IMR-90 (cell line): ENCODE results near the gene PSMD9. TPM values are rescaled to one million over a fixed set of nuclear protein-coding genes. Genes with fewer than 3 reads are reported as not detected.

Source experiments
- ATAC-seq: fragments of 200-7000 bp; cut with Tn5 transposase; 2 replicates; pipeline ENCODE4 v1.9.1; 2020; ENCODE audit warnings: low read depth, mild to moderate bottlenecking, moderate library complexity
- BruUV-seq: library from RNA; stranded (reverse); fragments of 400-500 nt; replicated peaks from 2 replicates; lab custom pipeline; 2021; lab: Mats Ljungman, UMichigan
- CTCF ChIA-PET: fragments of 300-600 bp; formaldehyde crosslinking; extraction: SDS; loops from one replicate; lab custom pipeline; 2021; ENCODE audit warnings: antibody characterized with exemption; lab: Yijun Ruan, JAX
- POLR2A ChIA-PET: fragments of 300-600 bp; sonication (Branson Sonifier 250); formaldehyde crosslinking; loops from one replicate; lab custom pipeline; 2022; ENCODE audit warnings: antibody characterized with exemption; ENCODE audit not compliant: unreplicated experiment; lab: Charles Lee
- DNase-seq: peaks from one replicate; pipeline ENCODE4 v3.0.0; 2013
- H2AFZ ChIP-seq: replicated peaks from 2 replicates; pipeline ENCODE3; 2013; ENCODE audit warnings: low read length, mild to moderate bottlenecking; ENCODE audit not compliant: poor library complexity
- H2AK5ac ChIP-seq: 2 replicates; pipeline ENCODE4 v1.6.1; 2013; ENCODE audit warnings: low read depth, low read length, inconsistent platforms
- H2AK9ac ChIP-seq: replicated peaks from 2 replicates; pipeline ENCODE3; 2013; ENCODE audit warnings: mild to moderate bottlenecking, low read depth, low read length, moderate library complexity; ENCODE audit not compliant: poor library complexity
- H2BK120ac ChIP-seq: 2 replicates; pipeline ENCODE4 v1.6.1; 2013; ENCODE audit warnings: low read depth, low read length, inconsistent platforms
- H2BK15ac ChIP-seq: 3 replicates; pipeline ENCODE4 v1.6.1; 2013; ENCODE audit warnings: low read depth, low read length, inconsistent platforms
- H2BK20ac ChIP-seq: 2 replicates; pipeline ENCODE4 v1.6.1; 2013; ENCODE audit warnings: low read depth, mild to moderate bottlenecking, inconsistent platforms, low read length, moderate library complexity
- H2BK5ac ChIP-seq: 2 replicates; pipeline ENCODE4 v1.6.1; 2013; ENCODE audit warnings: mild to moderate bottlenecking, low read depth, low read length, inconsistent platforms; ENCODE audit not compliant: poor library complexity, severe bottlenecking
- H3K14ac ChIP-seq: replicated peaks from 2 replicates; pipeline ENCODE4 v1.6.1; 2013; ENCODE audit warnings: low read depth, low read length, inconsistent platforms
- H3K18ac ChIP-seq: 2 replicates; pipeline ENCODE4 v1.6.1; 2013; ENCODE audit warnings: low read depth, low read length, control low read depth
- H3K23ac ChIP-seq: 2 replicates; pipeline ENCODE4 v1.6.1; 2013; ENCODE audit warnings: low read depth, low read length, inconsistent platforms
- H3K27ac ChIP-seq: 2 replicates; pipeline ENCODE4 v1.5.1; 2013; ENCODE audit warnings: mild to moderate bottlenecking, control low read depth, low read length; ENCODE audit not compliant: insufficient read depth
- H3K27me3 ChIP-seq: 2 replicates; pipeline ENCODE4 v1.6.1; 2013; ENCODE audit warnings: low read length; ENCODE audit not compliant: control insufficient read depth, insufficient read depth
- H3K36me3 ChIP-seq: 2 replicates; pipeline ENCODE4 v1.6.1; 2013; ENCODE audit warnings: low read length, mixed read lengths; ENCODE audit not compliant: control insufficient read depth, insufficient read depth
- H3K4ac ChIP-seq: 2 replicates; pipeline ENCODE4 v1.6.1; 2013; ENCODE audit warnings: low read depth, low read length, inconsistent platforms
- H3K4me1 ChIP-seq: 2 replicates; pipeline ENCODE4 v1.6.1; 2013; ENCODE audit warnings: low read length, mixed read lengths; ENCODE audit not compliant: control insufficient read depth, insufficient read depth
- H3K4me2 ChIP-seq: 2 replicates; pipeline ENCODE4 v1.6.1; 2013; ENCODE audit warnings: low read depth, mild to moderate bottlenecking, control low read depth, low read length, moderate library complexity
- H3K4me3 ChIP-seq: 2 replicates; pipeline ENCODE4 v1.5.1; 2013; ENCODE audit warnings: low read depth, mild to moderate bottlenecking, control low read depth, low read length, moderate library complexity; ENCODE audit not compliant: insufficient read depth
- H3K56ac ChIP-seq: 2 replicates; pipeline ENCODE4 v1.6.1; 2013; ENCODE audit warnings: low read length, inconsistent platforms; ENCODE audit not compliant: insufficient read depth; ENCODE audit errors: extremely low read depth
- H3K79me1 ChIP-seq, 2 experiments: 2 replicates each; pipeline ENCODE4 v1.6.1; 2013; ENCODE audit warnings: low read length in 2 of 2, inconsistent platforms in 1 of 2, low read depth in 1 of 2
- H3K9ac ChIP-seq: 2 replicates; pipeline ENCODE4 v1.6.1; 2013; ENCODE audit warnings: low read depth, low read length, control low read depth
- H3K9me1 ChIP-seq: 2 replicates; pipeline ENCODE4 v1.6.1; 2013; ENCODE audit warnings: low read length, inconsistent platforms; ENCODE audit not compliant: insufficient read depth
- H3K9me3 ChIP-seq: 2 replicates; pipeline ENCODE4 v1.6.1; 2013; ENCODE audit warnings: low read length; ENCODE audit not compliant: control insufficient read depth, insufficient read depth
- H4K20me1 ChIP-seq: 2 replicates; pipeline ENCODE4 v1.6.1; 2013; ENCODE audit warnings: low read length, inconsistent platforms; ENCODE audit not compliant: insufficient read depth
- H4K5ac ChIP-seq: 2 replicates; pipeline ENCODE4 v1.6.1; 2013; ENCODE audit warnings: mild to moderate bottlenecking, low read depth, low read length, control low read depth
- H4K8ac ChIP-seq, 2 experiments: 2 replicates each; pipeline ENCODE4 v1.6.1; 2013; ENCODE audit warnings: low read depth in 2 of 2, low read length in 2 of 2, control low read depth in 1 of 2, inconsistent platforms in 1 of 2
- H4K91ac ChIP-seq: 2 replicates; pipeline ENCODE4 v1.6.1; 2013; ENCODE audit warnings: low read depth, low read length, inconsistent platforms; ENCODE audit not compliant: insufficient read depth
- FOS ChIP-seq: fragments of 150-350 bp; IDR thresholded peaks from 2 replicates; pipeline ENCODE4 v1.6.1; 2016; ENCODE audit warnings: low read depth, low read length
- SMC3 ChIP-seq: fragments of 150-350 bp; IDR thresholded peaks from 2 replicates; pipeline ENCODE4 v1.6.1; 2016; ENCODE audit warnings: low read depth, mild to moderate bottlenecking, antibody characterized with exemption, low read length, moderate library complexity
- WGBS, 2 experiments: methylation state at CpG; one replicate each; pipeline versions ENCODE4 v1.1.5 to v1.1.7; 2013; ENCODE audit warnings: missing lambda C conversion rate in 2 of 2; ENCODE audit not compliant: insufficient read length in 1 of 2; ENCODE audit errors: extremely low coverage in 2 of 2; 5-methylcytosine and 5-hydroxymethylcytosine counted together
- dilution Hi-C: fragments of 300-500 bp; cut with HindIII; formaldehyde crosslinking; loops from one replicate; pipeline ENCODE4 v1.14.3; 2018; ENCODE audit warnings: low sequenced_read_pairs; ENCODE audit not compliant: unreplicated experiment
- in situ Hi-C: fragments of 300-500 bp; cut with MboI; formaldehyde crosslinking; loops from 3 replicates; pipeline ENCODE4 v1.14.3; 2019; ENCODE audit warnings: low sequenced_read_pairs, inconsistent platforms, mixed read lengths
- intact Hi-C: fragments of 100-400 bp; cut with micrococcal nuclease; formaldehyde crosslinking; loops from 2 replicates; pipeline ENCODE4 v1.10.0; 2022
- polyA plus RNA-seq, 3 experiments: library from polyadenylated mRNA; depleted of rRNA; stranded (reverse); fragments of >200 nt; gene quantifications; 2 replicates each; pipeline ENCODE4 v1.2.3, GENCODE V29; 2012; ENCODE audit warnings: low replicate concordance in 1 of 3
- total RNA-seq: library from RNA; depleted of rRNA; stranded (reverse); fragments of >200 nt; gene quantifications from 2 replicates; pipeline ENCODE4 v1.2.3, GENCODE V29; 2012
- TF ChIP-seq, protein P1 (sequence below): fragments of 150-350 bp; IDR thresholded peaks from 2 replicates; pipeline ENCODE4 v1.6.1; 2016; ENCODE audit warnings: low read depth, mild to moderate bottlenecking, low read length, moderate library complexity, borderline replicate concordance
- TF ChIP-seq, protein P2 (sequence below): conservative IDR thresholded peaks from 2 replicates; pipeline ENCODE4 v1.5.1; 2012; ENCODE audit warnings: mild to moderate bottlenecking, low read depth, low read length, improper control_type of control experiment

The PSMD9 gene
- total and polyA plus RNA-seq, 2 of the 4 experiments (the other 2 are of a cell fraction), result 135 to 142 TPM

DNA sequence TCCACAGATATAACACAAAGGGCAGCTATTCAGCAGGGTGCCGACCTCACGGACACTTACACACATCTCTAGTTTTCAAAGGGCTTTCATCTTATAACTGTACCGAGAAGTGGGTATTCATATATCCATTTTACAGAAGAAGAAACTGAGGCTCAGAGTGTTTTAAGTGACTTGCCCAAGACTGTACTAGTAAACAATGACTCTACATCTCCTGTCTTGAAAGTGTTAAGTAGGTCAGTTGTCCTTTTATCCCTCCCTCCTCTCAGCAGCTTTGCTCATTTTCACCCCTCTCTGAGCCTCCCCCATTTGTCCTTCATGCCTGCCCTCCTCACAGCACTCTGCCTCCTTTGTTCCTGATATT is 43.6 kb downstream of the PSMD9 start:
- no peak overlapping the region for H3K4me2 ChIP-seq
- H2AK9ac ChIP-seq, result no peak overlapping the region
- peaks cover 11% of the 10 kb centered on the region; the same call in 1 of the 2 replicates for H3K9me1 ChIP-seq
- ChIA-PET CTCF (no interaction called here), POLR2A (no interaction called here)
- H3K14ac ChIP-seq, result no peak overlapping the region
- no peak for DNase-seq
- in situ Hi-C loops (no loop called here), dilution Hi-C loops (no loop called here), intact Hi-C loops (no loop called here)
- ATAC-seq, result no peak
- no TSS peak for BruUV-seq
- H3K23ac ChIP-seq, result no peak overlapping the region
- 0 out of 4 replicates have a peak overlapping the region, but pooled peaks of 1 of the 2 experiments have one; percentile 15 for H4K8ac ChIP-seq
- H3K56ac ChIP-seq, result no peak overlapping the region
- no CpG with 5 or more reads among the region's 3 CpGs for WGBS, 2 experiments
- peaks cover 6% of the 10 kb centered on the region; the same call in 1 of the 2 replicates for H3K4me1 ChIP-seq
- no peak overlapping the region for H3K18ac ChIP-seq
- no peak overlapping the region for H3K27ac ChIP-seq
- no peak overlapping the region for H2AFZ ChIP-seq
- TF ChIP-seq FOS (no peak), SMC3 (no peak)
- TF ChIP-seq, protein P1, sequence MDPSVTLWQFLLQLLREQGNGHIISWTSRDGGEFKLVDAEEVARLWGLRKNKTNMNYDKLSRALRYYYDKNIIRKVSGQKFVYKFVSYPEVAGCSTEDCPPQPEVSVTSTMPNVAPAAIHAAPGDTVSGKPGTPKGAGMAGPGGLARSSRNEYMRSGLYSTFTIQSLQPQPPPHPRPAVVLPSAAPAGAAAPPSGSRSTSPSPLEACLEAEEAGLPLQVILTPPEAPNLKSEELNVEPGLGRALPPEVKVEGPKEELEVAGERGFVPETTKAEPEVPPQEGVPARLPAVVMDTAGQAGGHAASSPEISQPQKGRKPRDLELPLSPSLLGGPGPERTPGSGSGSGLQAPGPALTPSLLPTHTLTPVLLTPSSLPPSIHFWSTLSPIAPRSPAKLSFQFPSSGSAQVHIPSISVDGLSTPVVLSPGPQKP, result no peak
- TF ChIP-seq, protein P2, sequence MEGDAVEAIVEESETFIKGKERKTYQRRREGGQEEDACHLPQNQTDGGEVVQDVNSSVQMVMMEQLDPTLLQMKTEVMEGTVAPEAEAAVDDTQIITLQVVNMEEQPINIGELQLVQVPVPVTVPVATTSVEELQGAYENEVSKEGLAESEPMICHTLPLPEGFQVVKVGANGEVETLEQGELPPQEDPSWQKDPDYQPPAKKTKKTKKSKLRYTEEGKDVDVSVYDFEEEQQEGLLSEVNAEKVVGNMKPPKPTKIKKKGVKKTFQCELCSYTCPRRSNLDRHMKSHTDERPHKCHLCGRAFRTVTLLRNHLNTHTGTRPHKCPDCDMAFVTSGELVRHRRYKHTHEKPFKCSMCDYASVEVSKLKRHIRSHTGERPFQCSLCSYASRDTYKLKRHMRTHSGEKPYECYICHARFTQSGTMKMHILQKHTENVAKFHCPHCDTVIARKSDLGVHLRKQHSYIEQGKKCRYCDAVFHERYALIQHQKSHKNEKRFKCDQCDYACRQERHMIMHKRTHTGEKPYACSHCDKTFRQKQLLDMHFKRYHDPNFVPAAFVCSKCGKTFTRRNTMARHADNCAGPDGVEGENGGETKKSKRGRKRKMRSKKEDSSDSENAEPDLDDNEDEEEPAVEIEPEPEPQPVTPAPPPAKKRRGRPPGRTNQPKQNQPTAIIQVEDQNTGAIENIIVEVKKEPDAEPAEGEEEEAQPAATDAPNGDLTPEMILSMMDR, result no peak
- H3K4ac ChIP-seq, result no peak overlapping the region
- H3K36me3 ChIP-seq, result peaks cover 6% of the 10 kb centered on the region
- H2BK15ac ChIP-seq, result no peak overlapping the region
- no peak overlapping the region for H3K4me3 ChIP-seq
- no peak overlapping the region; the same call in 1 of the 2 replicates for H2AK5ac ChIP-seq
- no peak overlapping the region for H2BK5ac ChIP-seq
- no peak overlapping the region for H4K91ac ChIP-seq
- H4K20me1 ChIP-seq, result no peaks in the 10 kb centered on the region
- H2BK120ac ChIP-seq, result no peak overlapping the region
- no peak overlapping the region for H3K9ac ChIP-seq
- peaks cover 3% of the 10 kb centered on the region; the same call in 1 of the 2 replicates for H3K9me3 ChIP-seq
- H3K79me1 ChIP-seq, result 0 out of 4 replicates have a peak, but pooled peaks cover 0 to 6% of the 10 kb centered on the region in 2 experiments
- H3K27me3 ChIP-seq, result no peaks in the 10 kb centered on the region
- H4K5ac ChIP-seq, result no peak overlapping the region
- H2BK20ac ChIP-seq, result no peak overlapping the region
